Retina (tissue), 1 donor: ENCODE measurements around the gene HERC6.
"Not testable (repeated sequence)": the region's sequence is repeated elsewhere in the genome, so short reads cannot be mapped to it uniquely, and the experiment has no call there.

Source experiments
- DNase-seq: peaks from one replicate; pipeline ENCODE4 v3.0.0-alpha.2; 2016

The HERC6 gene

DNA sequence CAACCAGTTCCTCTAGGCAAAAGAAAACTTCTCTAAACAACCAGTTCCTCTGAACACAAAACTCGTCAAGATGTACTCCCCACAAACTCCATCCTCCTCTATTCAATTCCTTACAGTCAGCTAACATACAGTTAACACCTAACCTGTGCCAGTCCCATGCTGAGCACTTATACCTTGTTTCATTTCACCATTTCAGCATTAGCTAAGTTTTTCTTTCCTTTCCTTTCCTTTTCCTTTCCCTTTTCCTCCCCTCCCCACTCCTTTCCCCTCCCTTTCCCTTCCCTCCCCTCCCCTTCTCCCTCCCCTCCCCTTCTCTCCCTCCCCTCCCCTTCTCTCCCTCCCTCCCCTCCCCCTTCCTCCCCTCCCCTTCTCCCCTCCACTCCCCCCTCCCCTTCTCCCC, 13.1 kb downstream of the HERC6 start:
- DNase-seq = no peak

DNA sequence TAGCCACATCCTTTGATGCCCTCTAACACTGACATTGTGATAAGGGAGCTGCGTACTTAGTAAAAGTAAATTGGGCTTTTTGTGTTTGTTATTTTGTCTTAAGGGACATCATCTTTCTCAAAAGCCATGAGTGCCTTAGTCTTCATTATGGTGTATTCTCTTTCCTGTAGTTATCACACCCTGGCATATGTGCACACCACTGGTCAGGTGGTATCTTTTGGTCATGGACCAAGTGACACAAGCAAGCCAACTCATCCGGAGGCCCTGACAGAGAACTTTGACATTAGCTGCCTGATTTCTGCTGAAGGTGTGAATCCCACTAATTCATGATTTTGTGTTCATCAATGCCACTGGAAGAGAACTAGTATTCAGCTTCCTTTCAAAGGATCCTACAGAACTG, 18.0 kb downstream of the HERC6 start:
- no peak for DNase-seq

DNA sequence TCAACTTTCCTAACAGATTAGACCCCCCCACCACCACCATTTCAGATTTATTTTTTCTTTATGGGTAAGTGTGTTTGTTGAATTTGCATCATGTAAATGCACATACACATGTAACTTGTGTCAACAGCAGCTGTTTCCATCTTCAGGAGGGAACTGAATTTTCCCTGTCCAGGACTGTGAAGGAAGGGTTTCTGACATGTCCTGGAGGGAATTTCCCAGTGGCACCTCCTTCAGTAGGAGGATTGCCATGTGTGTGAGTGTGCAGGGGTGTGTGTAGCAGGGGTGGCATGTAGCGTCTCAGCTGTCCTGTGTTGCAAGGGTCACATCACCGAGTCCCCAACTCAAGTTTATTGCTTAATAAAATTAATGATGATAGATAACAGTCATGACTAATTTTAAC, 19.7 kb downstream of the HERC6 start:
- no peak for DNase-seq

DNA sequence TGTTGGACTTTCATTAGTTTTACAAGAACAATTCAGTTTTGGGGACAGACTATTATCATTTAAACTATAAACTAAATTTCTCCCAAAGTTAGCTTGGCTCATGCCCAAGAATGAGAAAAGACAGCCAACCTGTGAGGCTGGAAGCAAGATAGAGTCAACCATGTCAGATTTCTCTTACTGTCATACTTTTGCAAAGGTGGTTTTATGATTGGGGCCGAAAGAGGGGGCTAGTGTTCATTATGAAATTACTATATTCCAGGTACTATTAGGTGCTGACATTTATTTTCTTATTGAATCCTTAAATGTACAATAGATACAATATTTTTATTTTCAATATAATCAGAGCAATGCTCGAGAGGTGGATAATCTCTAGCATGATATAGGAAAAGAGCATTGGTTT, 30.6 kb downstream of the HERC6 start:
- DNase-seq = no peak

DNA sequence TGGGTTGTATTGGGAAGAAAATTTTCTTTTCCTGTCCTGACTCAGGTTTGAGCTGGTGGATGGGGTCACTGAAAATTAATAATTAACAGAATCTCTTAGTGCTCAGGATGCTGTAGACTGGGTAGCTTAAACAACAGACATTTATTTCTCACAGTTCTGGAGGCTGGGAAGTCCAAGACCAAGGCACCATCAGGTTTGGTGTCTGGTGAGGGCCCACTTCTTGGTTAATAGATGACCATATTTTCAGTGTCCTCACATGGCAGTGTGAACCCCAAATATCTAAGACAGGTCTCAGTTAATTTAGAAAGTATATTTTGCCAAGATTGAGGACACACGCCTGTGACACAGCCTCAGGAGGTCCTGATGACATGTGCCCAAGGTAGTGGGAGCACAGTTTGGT, 31.1 kb downstream of the HERC6 start:
- DNase-seq = no peak

DNA sequence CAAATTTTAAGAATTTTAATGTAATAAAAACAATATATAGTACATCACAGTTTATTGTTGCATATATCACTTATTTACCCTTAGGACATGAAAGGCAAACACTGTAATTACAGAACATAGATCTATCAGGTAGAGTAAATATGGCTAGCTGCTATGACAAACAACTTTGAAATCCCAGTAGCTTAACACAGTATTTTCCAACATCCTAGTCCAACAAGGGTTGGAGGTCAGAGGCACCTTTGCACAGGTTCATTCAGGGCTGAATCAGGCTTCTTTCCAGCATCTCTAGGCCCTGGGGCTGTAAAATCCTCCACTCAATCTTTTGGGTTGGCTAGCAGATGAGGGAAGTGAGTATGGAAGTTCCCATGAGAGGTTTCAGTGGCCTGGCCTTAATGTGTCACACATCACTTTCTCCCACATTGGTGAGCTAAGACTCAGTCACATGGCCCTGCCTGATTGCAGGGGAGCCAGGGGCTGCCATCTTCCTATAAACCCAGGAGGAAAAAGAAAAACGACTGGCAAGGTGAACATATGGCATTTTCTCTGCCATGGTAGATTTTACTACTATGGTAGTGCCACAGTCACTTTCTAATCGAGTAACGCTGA, 32.9 kb downstream of the HERC6 start:
- DNase-seq = no peak

DNA sequence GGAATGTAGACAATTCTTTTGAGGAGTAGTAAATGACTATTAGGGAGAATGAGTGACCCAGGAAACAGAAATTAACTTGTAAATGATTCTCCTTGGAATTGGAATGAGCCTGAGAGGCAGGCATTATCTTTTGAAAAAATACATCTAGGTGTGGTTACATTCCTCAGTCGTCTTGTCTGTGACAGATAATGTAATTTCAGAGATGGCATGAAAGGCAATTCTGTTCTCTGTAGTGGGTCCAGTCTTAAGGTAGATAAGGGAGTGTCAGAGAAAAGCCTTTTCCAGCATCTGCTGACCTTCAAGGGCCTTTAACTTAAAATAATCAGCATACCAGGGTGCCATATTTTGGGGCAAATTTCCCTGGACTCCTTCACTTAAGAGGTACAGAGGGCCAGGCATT, 35.1 kb downstream of the HERC6 start:
- no peak for DNase-seq

DNA sequence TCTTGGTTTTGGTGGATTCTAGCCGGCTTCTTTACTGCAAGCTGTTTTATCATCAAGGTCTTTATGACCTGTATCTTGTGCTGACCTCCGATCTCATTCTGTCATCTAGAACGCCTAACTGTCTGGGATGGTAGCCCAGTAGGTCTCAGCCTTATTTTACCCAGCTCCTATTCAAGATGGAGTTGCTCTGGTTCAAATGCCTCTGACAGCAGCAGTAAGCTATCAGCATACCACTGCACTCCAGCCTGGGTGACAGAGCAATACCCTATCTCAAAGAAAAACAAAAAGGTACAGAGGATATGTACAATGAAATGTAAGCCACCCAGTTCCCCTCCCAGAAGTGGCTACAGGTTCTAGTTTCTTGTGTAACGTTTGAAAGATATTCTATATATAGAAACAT, 36.1 kb downstream of the HERC6 start:
- DNase-seq = no peak

DNA sequence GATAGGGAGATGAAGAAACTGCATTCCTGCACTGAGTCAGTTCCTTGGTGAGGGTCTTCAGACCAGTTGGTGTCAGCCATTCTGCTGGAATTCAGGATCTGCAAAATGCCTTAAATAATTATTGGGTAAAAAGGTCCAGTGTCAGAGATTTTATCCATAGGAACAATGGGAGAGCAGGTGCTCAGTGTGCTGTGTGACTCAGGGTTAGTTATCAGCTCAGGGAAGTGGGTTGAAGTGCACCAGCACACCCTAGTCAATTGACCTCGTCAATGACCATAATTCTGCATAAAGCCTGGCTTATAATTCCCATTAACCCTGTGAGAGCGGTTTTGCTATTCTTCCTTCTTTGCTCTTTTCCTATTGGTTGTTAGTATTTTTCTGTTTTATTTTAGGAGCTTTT, 37.3 kb downstream of the HERC6 start:
- no peak for DNase-seq

DNA sequence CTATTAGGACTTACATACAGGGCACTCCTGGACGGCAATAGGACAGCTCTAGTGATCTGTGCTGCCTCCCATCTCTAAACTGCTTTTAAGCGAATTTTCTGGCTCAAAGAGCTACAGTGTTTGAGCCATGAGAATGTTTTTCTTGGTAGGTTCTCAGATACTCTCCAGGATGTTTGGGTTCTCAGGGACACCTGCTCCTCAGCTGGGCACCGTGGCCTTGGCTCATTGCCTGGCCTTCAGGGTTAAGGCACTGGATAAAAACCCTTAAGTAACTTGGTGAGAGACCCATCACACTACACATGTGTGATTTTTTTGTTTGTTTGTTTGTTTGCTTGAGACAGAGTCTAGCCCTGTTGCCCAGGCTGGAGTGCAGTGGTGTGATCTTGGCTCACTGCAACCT, 39.8 kb downstream of the HERC6 start:
- DNase-seq = no peak

DNA sequence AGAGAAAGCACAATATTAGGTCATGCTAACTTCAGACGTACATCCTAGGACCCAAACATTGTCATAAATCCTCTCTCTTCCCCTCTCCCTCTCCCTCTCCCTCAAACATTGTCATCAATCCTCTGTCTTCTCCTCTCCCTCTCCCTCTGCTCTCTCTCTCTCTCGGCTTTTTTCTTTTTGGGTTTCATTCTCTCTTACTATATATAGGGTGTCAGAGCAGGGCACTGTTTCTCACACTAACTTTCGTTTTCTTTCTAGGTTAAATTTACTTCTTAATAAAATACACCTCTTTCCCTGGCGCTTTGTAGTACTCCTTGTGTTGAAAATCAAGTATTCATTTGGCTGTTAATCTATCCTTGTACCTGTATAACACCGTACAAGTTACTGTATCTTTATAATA, 41.2 kb downstream of the HERC6 start:
- DNase-seq = no peak

DNA sequence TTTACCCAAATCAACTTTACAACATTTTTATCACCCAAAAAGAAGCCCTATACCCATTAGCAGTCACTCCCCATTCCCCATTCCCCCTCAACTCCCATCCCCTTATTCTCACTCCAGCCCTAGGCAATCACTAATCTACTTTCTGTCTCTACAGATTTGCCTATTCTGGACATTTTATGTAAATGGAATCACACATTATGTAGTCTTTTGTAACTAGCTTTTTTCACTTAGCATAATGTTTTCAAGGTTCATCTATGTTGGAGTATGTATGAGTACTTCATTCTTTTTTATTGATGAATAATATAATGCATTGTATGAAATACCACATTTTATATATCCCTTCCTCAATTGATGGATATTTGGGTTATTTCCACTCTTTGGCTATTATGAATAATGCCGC, 42.2 kb downstream of the HERC6 start:
- DNase-seq = no peak

DNA sequence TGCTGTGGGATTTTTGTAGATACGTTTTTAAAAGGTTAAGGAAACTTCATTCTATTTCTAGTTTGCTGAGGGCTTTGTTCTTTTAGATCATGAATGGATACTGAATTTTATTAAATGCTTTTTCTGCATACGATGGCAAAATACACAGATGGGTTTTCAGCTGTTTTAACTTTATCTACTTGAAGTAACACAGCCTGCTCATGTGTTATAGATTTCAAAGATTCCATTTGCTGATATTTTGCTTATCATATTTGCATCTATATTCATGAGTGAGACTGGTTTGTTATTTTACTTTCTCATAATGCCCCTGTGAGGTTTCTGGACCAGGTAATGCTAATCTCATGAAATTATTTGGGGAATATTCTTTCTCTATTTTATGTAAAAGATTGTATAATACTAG, 43.8 kb downstream of the HERC6 start:
- no peak for DNase-seq

DNA sequence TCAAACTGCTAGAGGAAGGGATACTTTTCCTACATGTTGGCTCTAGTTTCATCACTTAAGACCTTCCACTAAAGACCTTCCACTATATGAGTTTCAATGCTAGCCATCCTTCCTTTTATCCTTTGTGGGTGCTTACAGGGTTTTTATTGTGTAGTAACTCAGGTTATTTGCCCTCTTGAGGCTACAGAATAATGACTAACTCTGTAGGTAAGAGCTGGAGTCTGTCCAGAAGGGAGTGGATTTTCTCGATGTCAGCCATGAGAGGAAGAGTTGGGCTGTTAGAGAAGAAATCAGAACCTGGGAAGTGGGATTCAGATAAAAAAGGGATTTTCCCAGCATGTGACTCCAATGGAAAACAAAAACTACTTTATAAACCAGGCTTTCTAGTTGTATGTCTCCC, 50.7 kb downstream of the HERC6 start:
- DNase-seq = no peak

DNA sequence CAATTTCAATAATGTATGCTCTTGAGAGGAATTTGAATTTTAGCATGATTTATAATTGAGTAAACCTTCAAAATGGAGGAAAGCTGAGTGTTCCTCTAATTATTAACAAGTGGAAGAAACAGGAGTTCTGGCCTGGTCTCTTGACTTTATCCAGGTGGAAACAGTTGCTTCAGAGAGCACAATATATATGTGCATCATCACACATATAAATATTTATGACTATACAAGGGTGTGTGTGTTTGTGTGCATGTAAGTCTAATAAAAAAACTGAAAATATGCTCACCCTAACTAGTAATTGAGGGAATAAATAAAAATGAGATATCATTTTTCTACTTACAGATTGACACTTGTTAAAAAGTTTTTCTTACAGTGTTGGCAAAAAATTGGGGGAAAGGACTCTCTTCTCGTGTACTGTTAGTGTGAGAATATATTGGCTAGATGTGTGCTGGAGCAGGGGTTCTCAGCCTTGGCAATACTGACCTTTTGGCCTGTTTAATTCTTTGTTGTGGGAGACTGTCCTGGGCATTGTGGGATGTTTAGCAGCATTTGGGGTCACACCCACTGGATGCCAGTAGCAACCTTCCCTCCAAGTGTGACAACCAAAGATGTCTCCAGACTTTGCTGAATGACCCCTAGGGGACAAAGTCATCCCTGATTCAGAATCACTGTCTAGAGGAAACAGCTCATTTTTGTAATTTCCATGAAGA, 57.5 kb downstream of the HERC6 start:
- DNase-seq = no peak

DNA sequence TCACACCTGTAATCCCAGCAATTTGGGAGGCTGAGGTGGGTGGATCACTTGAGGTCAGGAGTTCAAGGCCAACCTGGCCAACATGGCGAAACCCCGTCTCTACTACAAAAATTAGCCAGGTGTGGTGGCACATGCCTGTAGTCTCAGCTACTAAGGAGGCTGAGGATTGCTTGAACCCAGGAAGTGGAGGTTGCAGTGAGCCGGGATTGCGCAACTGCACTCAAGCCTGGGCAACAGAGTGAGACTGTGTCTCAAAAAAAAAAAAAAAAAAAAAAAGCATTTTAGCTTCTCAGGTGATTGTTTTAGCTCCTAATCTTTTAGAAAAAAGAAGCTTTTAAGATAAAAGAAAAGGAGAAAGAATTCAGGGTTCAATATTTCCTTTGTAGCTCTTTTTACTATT, 59.2 kb downstream of the HERC6 start:
- not testable (repeated sequence) for DNase-seq

DNA sequence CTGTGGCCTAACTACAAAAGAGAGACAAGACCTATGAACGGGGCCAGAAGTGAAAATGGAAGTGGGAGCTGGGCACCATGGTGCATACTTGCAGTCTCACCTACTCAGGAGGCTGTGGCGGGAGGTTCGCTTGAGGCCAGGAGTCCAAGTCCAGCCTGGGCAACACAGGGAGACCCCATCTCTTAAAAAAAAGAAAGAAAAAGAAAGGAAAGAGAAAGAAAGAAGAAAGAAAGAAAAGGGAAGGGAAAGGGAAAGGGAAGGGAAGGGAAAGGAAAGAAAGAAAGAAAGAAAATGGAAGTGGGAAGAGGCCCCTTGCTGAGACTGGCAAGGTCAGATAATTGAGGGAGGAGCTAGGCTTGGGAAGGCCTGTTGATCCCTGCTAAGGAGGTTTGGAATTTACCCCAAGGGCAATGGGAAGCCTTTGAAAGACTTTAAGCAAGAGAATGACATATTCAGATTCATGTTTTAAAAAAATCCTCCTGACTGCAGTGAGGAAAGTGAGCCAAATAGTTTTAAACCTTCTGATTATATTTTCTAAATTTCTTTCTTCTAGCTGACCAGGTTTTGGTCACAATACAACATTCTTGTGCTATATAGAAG, 60.6 kb downstream of the HERC6 start:
- no peak for DNase-seq

DNA sequence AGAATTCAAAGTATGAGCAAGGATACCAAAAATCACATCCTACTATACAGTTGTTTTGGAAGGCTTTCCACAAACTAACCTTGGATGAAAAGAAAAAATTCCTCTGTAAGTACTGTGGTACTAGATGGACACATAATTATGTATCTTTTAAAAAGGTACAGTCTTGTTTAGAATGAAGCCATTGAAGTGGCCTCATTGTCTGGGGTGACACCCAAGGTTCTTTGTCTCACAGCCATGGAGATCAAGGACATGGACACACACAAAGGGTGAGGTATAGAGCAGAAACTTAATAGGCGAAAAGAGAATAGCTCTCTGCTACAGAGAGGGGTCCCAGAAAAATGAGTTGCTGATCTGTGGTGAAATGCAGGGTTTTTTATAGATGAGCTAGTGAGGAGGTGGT, 61.5 kb downstream of the HERC6 start:
- no peak for DNase-seq

DNA sequence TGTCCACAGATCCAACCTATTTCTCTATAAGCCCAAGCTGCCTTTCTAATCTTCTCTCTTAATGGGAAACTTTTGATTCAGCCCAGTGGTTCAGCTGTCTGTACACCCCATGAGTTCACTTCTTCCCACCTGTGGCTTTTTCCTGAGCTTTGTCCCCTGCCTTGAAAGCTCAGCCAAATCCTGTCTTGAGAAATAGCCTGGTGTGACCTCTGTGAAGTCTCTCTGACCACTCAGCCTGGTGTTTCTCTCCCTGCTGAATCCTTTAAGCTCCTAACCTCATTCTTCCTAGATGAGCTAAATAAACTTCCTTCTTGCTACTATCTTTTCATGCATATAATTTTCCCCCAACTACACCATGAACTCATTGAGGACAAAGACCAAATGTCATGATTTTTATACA, 63.0 kb downstream of the HERC6 start:
- DNase-seq = no peak

DNA sequence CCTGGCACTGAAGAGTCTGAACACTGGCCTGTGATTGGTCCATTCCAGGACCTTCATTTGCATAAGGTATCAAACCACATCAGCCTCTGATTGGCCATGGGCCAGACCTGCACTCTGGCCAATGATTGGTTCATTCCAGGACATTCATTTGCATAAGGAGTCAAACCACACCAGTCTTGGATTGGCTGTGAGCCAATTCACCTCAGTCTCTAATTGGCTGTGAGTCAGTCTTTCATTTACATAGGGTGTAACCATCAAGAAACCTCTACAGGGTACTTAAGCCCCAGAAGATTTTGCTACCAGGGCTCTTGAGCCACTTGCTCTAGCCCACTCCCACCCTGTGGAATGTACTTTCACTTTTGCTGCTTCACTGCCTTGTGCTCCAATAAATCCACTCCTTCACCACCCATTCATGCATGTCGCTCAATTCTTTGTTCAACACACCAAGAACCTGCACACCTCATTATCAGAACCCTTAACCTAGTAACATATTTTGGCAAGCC, 64.1 kb downstream of the HERC6 start:
- DNase-seq = no peak

DNA sequence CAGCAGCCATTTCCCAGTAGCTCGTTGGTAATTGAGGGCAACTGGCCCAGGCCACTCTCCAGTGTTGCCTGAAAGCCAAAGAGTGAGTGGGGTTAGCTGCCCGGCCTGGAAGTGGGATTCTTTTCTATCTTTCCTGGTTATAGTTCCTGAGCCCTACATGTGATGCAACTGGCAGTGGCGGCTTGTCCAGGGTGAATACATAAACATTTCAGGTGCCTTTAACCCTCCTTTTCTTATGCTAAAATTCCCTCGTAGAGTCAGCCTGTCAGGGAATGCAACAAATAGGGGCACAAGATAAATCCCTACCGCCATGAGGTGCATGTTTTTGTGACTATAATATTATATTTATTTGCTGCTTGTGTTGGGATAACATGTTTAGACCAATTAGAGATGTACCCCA, 64.8 kb downstream of the HERC6 start:
- DNase-seq = no peak

DNA sequence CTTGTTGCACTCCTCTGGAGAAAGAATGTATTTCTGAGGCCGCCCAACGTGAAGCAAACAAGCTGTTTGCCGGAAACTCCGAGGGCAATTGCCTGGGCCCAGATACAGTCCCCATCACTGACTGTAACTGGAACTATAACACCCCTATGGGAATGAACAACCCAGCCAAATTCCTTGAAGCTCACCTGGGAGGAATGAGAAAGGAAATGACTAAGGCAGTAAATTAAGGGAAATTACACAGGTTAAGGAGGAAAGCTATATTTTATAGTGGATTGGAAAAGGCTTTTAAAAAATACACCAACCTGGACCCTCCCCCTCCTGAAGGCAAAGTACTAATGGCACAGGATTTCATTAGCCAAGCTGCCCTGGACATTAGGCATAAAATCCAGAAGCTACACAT, 66.6 kb downstream of the HERC6 start:
- DNase-seq = no peak

DNA sequence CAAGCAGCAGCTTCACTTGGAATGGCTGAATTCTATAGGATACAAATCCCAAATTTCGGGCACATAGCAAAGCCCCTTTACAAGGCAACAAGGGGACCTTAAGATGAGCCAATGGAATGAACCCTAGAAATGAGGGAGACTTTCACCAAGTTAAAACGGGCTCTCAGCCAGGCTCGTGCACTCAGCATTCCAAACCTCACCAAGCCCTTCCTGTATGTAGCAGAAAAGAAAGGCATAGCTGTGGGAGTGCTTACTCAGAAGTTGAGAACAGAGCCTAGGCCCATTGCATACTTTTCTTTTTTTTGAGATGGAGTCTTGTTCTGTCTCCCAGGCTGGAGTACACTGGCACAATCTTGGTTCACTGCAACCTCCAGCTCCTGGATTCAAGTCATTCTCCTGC, 67.5 kb downstream of the HERC6 start:
- DNase-seq = no peak

DNA sequence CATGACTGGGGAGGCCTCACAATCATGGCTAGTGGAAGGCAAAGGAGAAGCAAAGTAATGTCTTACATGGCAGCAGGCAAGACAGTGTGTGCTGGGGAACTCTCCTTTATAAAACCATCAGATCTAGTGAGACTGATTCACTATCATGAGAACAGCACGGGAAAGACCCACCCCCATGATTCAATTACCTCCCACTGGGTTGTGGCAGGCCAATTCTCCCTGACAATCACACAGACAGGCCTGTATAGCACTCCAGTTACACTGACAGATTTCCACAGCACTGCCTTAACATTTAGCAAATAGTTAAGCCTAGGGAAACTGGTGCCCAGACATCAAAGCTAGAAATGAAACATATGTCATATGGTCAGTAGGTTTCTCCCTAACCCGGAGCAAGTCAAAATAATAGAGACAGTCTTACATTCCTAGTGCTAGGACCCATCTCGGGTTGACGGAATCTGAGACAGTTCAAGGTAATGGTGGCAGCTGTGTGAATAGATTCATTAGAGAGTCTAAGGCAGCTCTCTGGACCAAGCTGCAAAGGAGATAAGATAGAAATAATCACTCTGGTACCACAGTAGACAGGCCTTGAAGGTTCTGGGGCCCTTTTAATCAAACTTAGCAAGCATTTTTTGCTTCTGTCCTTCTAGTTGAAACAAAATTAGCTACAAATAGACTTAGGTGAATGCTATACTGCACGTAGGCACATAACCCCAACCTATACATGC, 68.9 kb downstream of the HERC6 start:
- no peak for DNase-seq
